Upper lobe of left lung (tissue), 4 donors: Measurements from ENCODE around the gene PPP2R2D.

Source experiments
- CTCF ChIP-seq, 6 experiments: fragments of 450-650 bp in 4 of 6; fragments of 200-600 bp in 2 of 6; sonication (generic) in 2 of 6; IDR thresholded peaks; one replicate each; pipeline ENCODE4 v1.5.1; 2016 to 2019; ENCODE audit warnings: antibody characterized with exemption in 6 of 6
- EP300 ChIP-seq, 4 donors: sonication (generic); formaldehyde crosslinking; IDR thresholded peaks; one replicate each; pipeline ENCODE4 v1.5.1; 2017; ENCODE audit warnings: antibody characterized with exemption in 4 of 4, control low read depth in 2 of 4
- POLR2A ChIP-seq, 4 donors: fragments of 450-650 bp; IDR thresholded peaks; one replicate each; pipeline ENCODE4 v1.5.1; 2016 to 2017; ENCODE audit warnings: antibody characterized with exemption in 4 of 4, mild to moderate bottlenecking in 2 of 4
- POLR2AphosphoS5 ChIP-seq, 2 donors: sonication (generic); formaldehyde crosslinking; IDR thresholded peaks; one replicate each; pipeline ENCODE4 v1.5.1; 2017; ENCODE audit warnings: antibody characterized with exemption in 2 of 2

GRCh38 chr10:131964298-131964697, 63.5 kb downstream of the PPP2R2D start:
- TF ChIP-seq POLR2AphosphoS5 (IDR thresholded peaks at IDR 0.05) (no peak), CTCF (IDR thresholded peaks at IDR 0.05) (no peak), POLR2A (IDR thresholded peaks at IDR 0.05) (no peak), EP300 (IDR thresholded peaks at IDR 0.05) (no peak)
